Measurements from ENCODE around the gene RPS21. TPM values are rescaled to one million over a fixed set of nuclear protein-coding genes. Genes with fewer than 3 reads are reported as not detected.

Gene RPS21
- total and polyA plus RNA-seq, 10 of the 15 experiments (the other 5 are each of a cell fraction or from before 2014, with no cell fraction given) = 1,474 to 4,987 (median 2,439) TPM

DNA sequence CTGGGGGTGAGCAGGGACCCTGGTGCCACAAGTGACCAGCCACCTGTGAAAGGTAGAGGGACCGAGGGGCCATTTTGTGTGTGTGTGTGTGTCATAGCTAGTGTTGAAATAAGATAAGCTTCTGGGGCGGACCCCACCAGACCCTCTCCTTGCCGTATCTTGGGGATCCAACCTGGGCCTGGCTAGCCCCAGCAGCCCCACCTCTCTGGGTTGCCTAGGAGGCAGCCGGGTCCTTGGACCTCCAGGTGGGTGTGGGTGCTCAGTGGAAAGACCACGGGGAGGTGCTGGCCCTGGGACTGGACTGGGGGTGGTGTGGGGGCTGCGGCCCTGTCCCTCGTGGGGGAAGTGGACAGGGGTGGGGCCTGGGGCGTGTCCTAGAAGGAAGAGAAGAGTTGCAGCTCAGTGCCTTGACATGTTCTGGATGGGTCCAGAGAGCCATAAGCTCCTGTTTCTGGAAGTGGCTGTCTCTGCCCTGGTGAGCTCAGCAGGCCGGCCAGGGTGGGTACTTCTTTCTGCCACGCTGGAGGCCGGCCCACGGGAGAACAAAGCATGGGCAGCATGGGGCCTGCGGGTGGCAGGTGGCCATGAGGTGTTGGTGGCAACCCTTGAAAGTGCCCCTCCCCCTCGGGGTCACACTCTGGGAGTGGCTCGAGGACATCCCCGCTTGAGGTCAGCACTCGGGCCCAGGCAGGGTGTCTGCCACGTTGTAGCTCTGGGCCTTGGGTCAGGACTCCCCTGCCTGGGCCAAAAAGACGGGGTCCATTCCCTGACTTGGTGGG is 32.0 kb downstream of the RPS21 start:
- Histone ChIP-seq H4K20me1 (ENCODE audit: control insufficient read depth, insufficient read depth) (no peaks in the 10 kb centered on the region), H3K4me3 (no peak overlapping the region), H3K27me3 (replicated peaks in 1 of 2; ENCODE audit: control insufficient read depth in 2 of 2, insufficient read depth in 2 of 2, low read length in 1 of 2) (no peaks in the 10 kb centered on the region; a peak in 1 of 4 replicates), H3K4me1 (ENCODE audit: control insufficient read depth, insufficient read depth, low read length) (no peaks in the 10 kb centered on the region), H2AFZ (ENCODE audit: control insufficient read depth, low read depth, low read length) (no peak overlapping the region), H3K27ac (ENCODE audit: control insufficient read depth, insufficient read depth) (no peak overlapping the region), H3K36me3 (ENCODE audit: control insufficient read depth in 2 of 2, insufficient read depth in 2 of 2, low read length in 1 of 2) (no peaks in the 10 kb centered on the region), H3K4me2 (ENCODE audit: control insufficient read depth, insufficient read depth) (no peak overlapping the region), H3K9me3 (replicated peaks; ENCODE audit: control insufficient read depth, insufficient read depth, low read length) (no peaks in the 10 kb centered on the region), H3K9ac (ENCODE audit: control insufficient read depth, insufficient read depth, low read length) (no peak overlapping the region), H3K79me2 (ENCODE audit: control insufficient read depth, insufficient read depth, low read length) (no peaks in the 10 kb centered on the region)
- intact Hi-C loops (cut with micrococcal nuclease; ENCODE audit: unreplicated experiment) = no loop called here
- ATAC-seq = no peak
- in situ Hi-C loops (cut with MboI) = no loop called here
- BruUV-seq (replicated peaks) = no TSS peak
- CTCF ChIA-PET = interaction anchor here (1.0 kb wide), 1 partner anchor 198 kb away, joined by 3 read pairs; no protein-coding TSS in a partner anchor
- RAD21 ChIA-PET (ENCODE audit: unreplicated experiment) = no interaction called here
- DNase-seq (ENCODE audit: low read depth, low spot score) = no peak
- no peak for FAIRE-seq
- POLR2A ChIA-PET = no interaction called here
- WGBS (ENCODE audit: insufficient coverage, insufficient replicate concordance, low lambda C conversion rate, missing lambda C conversion rate) = 36% methylated on average over 19 of the region's 19 CpGs
- no peak for TF ChIP-seq RELA (IDR thresholded peaks at IDR 0.05; ENCODE audit: borderline replicate concordance, partially characterized antibody)
- no peak for TF ChIP-seq MYB (IDR thresholded peaks at IDR 0.05; ENCODE audit: borderline replicate concordance, low read depth, low read length)
- no peak for TF ChIP-seq CHD4 (IDR thresholded peaks at IDR 0.05)
- no peak for TF ChIP-seq SUZ12 (IDR thresholded peaks at IDR 0.05; ENCODE audit: unreplicated experiment)
- TF ChIP-seq ATF7 (IDR thresholded peaks at IDR 0.05; ENCODE audit: low read depth) = no peak
- no peak for TF ChIP-seq ZSCAN29 (IDR thresholded peaks at IDR 0.05)
- no peak for TF ChIP-seq JUND (IDR thresholded peaks at IDR 0.05; ENCODE audit: low read depth, low read length)
- TF ChIP-seq NRF1 (conservative IDR thresholded peaks at IDR 0.05; ENCODE audit: low read depth, low read length) = no peak
- no peak for TF ChIP-seq SMARCA5 (IDR thresholded peaks at IDR 0.05)
- TF ChIP-seq REST (IDR thresholded peaks at IDR 0.05; ENCODE audit: low read depth, low read length) = no peak
- no peak for TF ChIP-seq SPI1 (IDR thresholded peaks at IDR 0.05; ENCODE audit: borderline replicate concordance, insufficient read depth, low read depth, low read length)
- no peak for TF ChIP-seq TCF12 (IDR thresholded peaks at IDR 0.05; ENCODE audit: low read depth, low read length)
- no peak for TF ChIP-seq TAF1 (IDR thresholded peaks at IDR 0.05; ENCODE audit: borderline replicate concordance, low read depth, low read length)
- TF ChIP-seq RAD51 (IDR thresholded peaks at IDR 0.05) = no peak
- TF ChIP-seq KAT2A (conservative IDR thresholded peaks at IDR 0.05; ENCODE audit: control insufficient read depth, low read depth, low read length) = no peak
- TF ChIP-seq ZNF687 (IDR thresholded peaks at IDR 0.05) = no peak
- TF ChIP-seq ASH2L (IDR thresholded peaks at IDR 0.05; ENCODE audit: borderline replicate concordance, low read depth) = no peak
- no peak for TF ChIP-seq RFX5 (IDR thresholded peaks at IDR 0.05; ENCODE audit: low read depth, low read length)
- no peak for TF ChIP-seq TBL1XR1 (IDR thresholded peaks at IDR 0.05; ENCODE audit: low read depth, low read length)
- SMC1A ChIA-PET (ENCODE audit: uncharacterized antibody, unreplicated experiment) = no interaction called here
